Measurements from ENCODE around the gene SNTB2.
"Not testable (repeated sequence)": the region's sequence is repeated elsewhere in the genome, so short reads cannot be mapped to it uniquely, and the experiment has no call there.

The SNTB2 gene

DNA sequence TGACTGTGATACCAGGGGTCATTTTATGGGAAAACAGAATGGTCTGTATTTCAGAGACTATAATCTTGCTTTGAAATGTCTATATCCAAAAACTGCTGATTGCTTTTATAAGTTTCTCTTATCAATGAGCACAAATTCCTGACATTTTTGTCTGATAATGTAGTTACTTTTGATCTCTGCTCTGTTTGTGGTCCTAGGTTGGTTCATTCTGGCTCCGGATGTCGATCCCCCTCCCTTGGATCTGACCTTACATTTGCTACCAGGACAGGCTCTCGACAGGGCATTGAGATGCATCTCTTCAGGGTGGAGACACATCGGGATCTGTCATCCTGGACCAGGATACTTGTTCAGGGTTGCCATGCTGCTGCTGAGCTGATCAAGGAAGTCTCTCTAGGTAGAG, 96.9 kb downstream of the SNTB2 start:
- no peak for DNase-seq (ENCODE audit: extremely low read depth in 1 of 2, low read depth in 1 of 2)

DNA sequence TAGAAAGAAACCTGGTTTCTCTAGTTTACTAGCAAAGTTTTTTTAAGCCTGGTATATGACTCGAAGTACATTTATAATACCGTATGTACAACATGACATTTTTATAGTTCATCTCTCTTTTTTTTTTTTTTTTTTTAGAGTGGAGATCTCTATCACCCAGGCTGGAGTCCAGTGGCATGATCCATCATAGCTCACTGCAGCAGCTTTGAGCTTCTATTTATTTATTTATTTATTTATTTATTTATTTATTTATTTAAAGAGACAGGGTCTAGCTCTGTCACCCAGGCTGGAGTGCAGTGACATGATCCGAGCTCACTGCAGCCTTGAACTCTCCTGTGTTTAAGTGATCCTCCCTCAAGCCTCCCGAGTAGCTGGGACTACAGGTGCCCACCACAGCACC, 98.3 kb downstream of the SNTB2 start:
- no peak for DNase-seq (ENCODE audit: extremely low read depth in 1 of 2, low read depth in 1 of 2)

DNA sequence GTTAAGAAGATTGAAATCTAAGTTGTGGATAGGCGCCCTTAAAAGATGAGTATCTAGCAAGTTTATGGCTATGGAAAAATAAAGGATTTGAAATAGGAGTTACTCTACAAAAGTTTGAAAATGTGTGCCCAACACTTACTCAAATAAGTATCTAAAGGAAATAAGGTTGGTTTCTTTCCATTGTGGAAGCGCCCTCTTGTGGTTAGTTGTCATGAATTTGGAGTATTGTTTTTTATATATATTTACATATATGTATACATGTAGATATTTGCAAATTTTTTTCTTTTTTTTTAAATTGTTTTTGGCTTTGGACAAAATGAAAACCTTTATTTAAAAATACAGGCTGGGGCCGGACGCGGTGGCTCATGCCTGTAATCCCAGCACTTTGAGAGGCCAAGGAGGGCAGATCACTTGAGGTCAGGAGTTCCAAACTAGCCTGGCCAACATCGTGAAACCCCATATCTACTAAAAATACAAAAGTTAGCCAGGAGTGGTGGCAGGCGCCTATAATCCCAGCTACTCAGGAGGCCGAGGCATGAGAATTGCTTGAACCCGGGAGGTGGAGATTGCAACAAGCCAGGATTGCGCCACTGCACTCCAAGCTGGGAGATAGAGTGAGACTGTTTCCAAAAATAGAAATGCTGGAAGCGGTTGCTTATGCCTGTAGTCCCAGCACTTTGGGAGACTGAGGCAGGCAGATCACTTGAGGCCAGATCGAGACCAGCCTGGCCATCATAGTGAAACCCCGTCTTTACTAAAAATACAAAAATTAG, 100.2 kb downstream of the SNTB2 start:
- no peak for DNase-seq (ENCODE audit: extremely low read depth in 1 of 2, low read depth in 1 of 2)

DNA sequence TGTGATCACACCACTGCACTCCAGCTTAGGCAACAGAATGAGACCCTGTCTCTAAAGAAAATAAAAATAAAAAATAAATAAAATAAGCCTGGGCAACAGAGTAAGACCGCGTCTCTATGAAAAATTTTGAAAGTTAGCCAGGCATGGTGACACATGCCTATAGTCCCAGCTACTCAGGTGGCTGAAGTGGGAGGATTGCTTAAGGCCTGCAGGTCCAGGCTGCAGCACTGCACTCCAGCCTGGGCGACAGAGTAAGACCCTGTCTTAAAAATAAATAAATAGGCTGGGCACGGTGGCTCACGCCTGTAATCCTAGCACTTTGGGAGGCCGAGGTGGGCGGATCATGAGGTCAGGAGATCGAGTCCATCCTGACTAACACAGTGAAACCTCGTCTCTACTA, 104.7 kb downstream of the SNTB2 start:
- not testable (repeated sequence) for DNase-seq (ENCODE audit: extremely low read depth in 1 of 2, low read depth in 1 of 2)

DNA sequence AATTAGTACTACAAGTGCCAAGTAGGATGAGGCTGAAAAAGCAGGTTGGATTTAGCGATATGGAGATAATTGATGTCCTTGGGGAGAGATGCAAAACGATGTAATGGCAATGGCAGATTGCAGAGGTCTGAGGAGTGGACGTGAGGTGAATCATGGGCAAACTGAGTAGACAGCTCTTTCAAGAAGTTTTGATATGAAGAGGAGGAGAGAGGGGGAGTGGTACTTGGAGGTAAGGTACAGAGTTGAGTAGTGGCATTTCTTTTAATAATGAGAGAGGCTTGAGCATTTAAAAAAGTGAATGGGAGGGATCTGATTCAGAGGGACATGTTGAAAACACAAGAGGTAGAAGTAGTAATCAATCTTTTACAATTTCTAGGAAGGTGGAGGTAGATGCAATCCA, 106.4 kb downstream of the SNTB2 start:
- DNase-seq (ENCODE audit: extremely low read depth in 1 of 2, low read depth in 1 of 2) = no peak

DNA sequence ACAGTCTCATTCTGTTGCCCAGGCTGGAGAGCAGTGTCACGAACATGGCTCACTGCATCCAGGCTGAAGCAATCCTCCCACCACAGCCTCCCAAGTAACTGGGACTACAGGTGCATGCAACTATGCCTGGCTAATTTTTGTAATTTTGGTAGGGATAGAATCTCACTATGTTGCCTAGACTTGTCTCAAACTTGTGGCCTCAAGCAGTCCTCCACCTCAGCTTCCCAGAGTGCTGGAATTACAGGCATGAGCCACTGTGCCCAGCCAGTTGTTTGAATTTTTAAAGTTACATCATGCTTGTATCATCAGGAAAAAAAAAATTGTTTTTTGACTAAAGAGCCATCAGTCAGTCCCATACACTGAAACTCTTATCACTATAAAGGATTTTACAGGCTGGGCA, 107.1 kb downstream of the SNTB2 start:
- no peak for DNase-seq (ENCODE audit: extremely low read depth in 1 of 2, low read depth in 1 of 2)

DNA sequence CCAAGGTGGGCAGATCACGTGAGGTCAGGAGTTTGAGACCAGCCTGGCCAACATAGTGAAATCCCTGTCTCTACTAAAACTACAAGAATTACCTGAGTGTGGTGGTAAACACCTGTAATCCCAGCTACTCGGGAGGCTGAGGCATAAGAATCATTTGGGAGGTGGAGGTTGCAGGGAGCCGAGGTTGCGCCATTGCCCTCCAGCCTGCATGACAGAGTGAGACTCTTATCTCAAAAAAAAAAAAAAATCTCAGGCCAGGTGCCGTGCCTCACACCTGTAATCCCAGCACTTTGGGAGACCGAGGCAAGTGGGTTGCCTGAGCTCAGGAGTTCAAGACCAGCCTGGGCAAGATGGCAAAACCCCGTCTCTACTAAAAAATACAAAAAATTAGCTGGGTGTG, 109.8 kb downstream of the SNTB2 start:
- DNase-seq (ENCODE audit: extremely low read depth in 1 of 2, low read depth in 1 of 2) = not testable (repeated sequence)

DNA sequence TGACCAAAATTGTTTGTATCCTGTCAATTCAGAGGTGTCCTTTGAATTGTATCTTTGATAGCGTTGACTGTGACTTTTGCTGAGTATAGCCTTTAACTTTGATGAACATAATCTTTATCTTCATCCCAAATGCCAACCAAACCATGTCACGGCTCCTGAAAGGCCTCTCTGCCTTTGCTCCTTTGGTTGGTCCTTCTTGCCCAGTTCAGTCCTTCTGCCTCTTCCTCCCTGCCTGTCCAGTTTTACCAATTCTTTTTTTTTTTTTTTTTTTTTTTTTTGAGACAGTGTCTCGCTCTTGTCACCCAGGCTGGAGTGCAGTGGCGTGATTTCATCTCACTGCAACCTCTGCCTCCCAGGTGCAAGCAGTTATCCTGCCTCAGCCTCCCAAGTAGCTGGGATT, 111.3 kb downstream of the SNTB2 start:
- DNase-seq (ENCODE audit: extremely low read depth in 1 of 2, low read depth in 1 of 2) = no peak

DNA sequence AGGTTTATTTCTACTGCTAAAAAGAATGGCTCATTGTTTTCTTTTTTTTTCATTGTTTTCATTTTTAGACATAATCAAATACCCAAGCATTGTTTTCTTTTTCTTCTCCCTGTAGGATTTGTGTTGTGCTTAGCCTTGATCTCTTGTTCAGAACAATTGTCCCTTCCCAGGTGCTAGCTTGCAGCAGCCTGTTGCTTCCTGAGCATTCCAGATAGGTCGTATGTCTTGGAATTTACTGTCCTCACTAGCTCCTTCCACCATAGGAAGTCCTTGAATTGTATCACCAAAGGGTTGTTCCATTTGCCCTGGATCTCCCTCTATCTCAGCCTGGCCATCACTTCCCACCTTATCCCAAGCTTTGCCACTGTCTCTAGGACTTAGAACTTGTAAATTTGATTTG, 114.2 kb downstream of the SNTB2 start:
- DNase-seq (ENCODE audit: extremely low read depth in 1 of 2, low read depth in 1 of 2) = no peak

DNA sequence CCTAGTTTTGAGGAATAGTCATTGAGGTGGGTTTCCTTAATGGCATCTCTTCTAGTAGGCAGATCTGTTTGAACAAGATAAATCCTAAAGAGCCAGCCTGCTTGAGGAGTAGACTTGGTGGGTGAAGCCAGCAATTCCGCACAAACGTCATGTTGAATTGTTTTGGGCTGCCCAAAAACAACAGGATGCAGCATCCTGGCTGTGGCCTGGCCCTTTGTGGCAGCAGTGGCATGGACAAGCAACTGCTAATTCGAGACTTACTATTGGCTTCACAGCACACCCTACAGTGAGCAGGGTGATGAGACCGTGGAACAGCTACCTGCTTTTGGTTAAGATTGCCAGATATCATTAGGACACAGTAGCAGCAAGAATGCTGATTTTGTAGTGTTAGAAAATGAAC, 114.9 kb downstream of the SNTB2 start:
- DNase-seq (ENCODE audit: extremely low read depth in 1 of 2, low read depth in 1 of 2) = no peak

DNA sequence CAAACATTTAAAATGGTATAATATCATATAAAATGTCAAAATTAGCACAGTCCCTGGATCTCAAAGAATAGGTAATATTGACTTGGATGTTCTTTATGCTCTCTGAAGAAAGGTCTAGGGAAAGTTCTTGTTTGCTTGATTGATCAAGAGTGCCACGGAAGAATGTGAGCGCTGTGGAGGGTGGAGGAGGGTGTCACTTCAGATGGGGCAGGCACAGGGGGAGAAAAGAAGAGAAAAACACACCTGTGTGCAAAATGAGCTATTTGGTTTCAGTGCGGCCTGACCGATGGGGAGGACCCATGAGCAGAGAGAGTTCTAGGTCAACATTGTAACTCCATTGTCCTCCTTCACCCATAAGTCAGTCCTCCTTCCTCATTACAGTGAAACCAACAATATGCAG, 115.3 kb downstream of the SNTB2 start:
- no peak for DNase-seq (ENCODE audit: extremely low read depth in 1 of 2, low read depth in 1 of 2)

DNA sequence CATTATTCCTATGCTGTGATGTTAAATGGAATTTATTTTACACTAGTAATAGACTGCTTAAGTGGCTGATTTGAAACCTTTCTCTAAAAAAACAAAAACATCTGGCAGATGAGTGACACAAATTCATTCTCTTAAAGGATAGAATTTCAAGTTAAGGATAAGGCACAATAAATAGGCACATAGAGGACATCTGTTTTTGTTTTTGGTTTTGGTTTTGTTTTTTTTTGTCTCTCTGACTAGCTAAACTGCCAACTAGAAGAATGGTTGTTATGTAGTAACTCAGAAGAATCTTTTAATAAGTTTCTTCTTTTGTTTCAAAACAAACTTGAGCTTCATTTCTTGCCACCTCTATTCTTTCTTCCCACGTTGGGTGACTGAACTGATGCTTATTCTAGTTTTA, 119.1 kb downstream of the SNTB2 start:
- no peak for DNase-seq (ENCODE audit: extremely low read depth in 1 of 2, low read depth in 1 of 2)

DNA sequence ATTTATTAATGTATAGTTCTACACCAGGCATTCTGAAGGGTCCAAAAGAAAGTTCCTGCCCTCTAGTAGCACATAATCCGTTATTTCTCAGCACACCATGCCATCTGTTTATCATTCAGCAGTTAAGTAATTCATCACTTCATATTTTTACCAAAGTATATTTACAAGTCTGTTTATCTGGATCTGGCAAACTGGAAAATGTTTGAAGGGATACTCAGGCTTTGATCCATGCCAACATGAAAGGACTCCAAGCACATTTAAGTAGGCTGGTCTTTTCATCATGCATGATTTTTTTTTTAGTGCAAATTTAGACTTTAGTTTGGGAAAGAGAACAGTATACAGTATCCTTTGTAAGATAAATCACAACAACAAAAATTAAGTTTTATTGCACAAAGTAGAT, 120.1 kb downstream of the SNTB2 start:
- no peak for DNase-seq (ENCODE audit: extremely low read depth in 1 of 2, low read depth in 1 of 2)

DNA sequence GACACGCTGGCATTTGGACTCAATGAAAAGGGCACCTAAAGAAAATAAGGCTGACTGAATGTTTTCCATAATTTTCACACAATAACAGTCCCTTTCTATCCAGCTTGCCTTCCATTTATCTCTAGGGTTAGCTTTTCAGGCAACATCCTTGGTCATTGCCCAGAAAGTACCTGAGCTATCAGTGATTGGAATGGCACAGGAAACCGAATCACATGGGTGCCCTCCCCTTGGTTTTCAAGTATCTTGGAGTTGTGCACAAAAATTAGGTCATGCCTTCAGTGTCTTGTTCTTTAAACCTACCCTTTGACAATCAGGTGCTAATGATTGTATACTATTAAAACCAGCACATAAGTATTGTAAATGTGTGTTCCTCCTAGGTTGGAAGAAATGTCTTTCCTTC, 120.9 kb downstream of the SNTB2 start:
- no peak for DNase-seq (ENCODE audit: extremely low read depth in 1 of 2, low read depth in 1 of 2)

DNA sequence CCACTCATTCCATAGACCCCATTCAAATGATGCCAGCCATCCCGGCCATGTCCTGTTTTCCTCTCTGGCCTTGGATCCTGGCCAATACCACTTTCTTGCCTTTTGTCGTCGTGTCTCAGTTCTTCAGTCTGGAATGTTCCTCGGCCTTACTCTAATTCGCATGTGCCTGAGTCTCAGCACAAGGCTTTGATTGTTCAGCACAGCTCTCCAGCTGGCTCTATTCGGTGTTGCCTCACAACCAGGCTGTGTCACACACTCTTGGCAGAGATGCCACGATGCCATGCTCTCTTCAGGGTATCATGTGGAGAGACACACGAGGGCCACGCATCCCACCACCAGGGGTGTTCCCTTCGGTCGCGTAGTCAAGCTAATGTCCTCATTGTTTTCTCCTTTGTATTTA, 122.4 kb downstream of the SNTB2 start:
- DNase-seq (ENCODE audit: extremely low read depth in 1 of 2, low read depth in 1 of 2) = no peak

DNA sequence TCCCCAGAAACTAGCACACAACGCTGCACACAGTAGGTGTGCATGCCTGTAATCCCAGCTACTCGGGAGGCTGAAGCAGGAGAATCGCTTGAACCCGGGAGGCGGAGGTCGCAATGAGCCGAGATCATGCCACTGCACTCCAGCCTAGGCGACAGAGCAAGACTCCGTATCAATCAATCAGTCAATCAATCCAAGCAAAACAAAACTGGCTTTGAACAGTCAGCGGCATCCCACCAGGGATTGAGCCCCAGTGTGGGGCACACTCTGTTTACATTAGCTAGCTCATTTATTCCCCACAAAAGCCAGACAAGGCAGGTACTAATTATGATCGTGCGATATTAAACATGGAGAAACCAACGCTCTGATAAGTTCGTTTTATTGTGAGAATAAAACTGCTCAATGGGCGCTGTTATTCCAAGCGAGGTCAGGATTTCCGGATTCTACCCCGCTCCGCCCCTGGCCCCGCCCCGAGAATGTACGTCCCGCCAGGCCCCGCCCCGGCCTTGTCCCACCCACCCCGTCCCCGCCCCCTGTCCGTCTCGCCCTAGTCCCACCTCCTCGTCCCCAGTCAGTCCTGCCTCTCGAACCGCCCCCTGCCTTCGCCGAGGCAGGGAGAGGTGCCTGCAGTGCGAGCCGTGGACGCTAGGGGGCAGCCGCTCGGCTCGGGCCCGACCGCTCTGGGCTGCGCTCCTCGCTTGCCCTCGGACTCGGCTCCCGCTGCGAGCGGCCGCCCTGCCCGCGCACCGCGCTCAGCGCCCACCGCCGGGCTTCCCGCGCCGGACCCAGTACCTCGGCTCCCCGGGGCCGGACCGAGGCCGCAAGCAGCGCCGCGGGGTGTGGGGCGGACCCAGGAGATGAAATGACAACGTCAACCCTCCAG, 123.9 kb downstream of the SNTB2 start, which contains the start of gene VPS4A:
Gene VPS4A (plus strand): TSS at position 698 of the 880 bp plus-strand sequence. CDS start 162 bp downstream, at position 860.
- peak; percentile 91 to 95 for DNase-seq (ENCODE audit: extremely low read depth in 1 of 2, low read depth in 1 of 2)

DNA sequence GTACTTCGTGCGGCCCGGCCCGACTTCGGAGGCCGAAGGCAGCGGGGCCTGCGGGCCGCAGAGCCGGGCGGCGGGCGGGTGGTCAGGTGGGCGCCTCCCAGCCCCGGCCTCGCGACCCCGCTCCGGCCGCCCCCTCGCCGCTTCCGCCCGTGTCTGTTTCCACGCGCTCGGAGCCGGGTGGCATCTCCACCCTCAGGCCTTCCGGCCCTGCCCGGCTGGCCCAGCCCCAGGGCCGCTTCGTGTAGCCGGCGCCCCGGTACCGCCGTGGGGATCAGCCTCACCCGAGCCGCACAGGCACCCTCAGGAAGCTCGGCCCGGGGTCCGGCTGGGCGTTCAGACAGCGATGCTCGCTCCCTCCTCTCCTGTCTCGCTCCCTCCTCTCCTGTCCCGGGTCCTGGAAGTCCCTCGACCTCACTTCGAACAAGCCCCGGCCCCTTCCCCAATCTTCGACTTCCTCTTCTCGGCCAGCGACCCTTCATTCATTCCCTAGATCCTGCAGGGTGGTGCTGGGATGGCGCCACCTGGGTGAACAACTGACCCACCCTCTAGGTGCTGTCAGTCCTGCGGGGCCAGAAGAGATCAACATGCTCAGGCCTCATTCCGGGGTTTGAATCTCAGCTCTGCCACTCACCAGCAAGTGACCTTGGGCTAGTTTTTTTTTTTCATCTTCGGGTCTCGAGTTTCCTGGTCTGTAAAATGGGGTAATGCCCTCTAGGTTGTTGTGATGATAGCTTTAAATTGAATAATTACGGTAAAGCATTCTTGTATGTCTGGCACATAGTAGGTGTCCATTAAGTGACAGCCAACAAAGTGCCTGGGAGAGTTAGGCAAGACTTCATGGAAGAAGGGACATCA, 124.8 kb downstream of the SNTB2 start:
- DNase-seq (ENCODE audit: extremely low read depth in 1 of 2, low read depth in 1 of 2) = peak; percentile 12 to 15

DNA sequence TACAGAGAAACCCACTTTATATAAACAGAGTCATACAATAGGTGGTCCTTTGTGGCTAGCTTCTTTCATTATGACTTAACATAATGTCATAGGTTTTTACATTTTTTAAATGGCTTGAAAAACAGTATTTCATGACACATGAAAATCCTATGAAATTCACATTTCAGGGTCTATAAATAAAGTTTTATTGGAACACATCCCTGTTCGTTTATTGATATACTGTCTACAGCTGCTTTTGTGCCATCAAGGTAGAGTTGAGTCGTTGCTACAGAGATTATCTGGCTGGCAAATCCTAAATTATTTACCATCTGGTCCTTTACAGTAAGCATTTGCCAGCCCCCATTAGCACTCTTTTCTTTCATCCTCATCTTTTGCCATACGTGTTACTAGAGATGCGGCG, 126.5 kb downstream of the SNTB2 start:
- no peak for DNase-seq (ENCODE audit: extremely low read depth in 1 of 2, low read depth in 1 of 2)

DNA sequence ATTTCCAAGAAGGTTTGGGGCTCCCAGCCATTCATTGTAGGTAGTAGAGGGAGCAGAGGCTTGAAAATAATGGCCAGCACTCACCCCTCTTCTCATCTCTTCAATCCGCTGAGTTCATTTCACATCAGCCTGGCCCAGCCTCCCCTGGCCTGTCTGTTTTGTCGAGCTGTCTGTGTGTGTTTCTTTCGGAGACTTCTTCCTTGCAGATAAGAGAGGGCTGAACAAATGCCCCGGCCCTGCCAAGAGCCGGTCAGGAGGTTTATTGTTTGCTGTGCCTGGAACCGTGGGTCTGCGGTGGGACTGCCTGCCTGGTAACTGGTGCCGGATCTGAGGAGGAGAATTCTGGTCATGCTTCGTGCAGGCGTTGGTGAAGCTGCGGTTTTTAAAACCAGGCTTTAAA, 127.6 kb downstream of the SNTB2 start:
- DNase-seq (ENCODE audit: extremely low read depth in 1 of 2, low read depth in 1 of 2) = no peak

DNA sequence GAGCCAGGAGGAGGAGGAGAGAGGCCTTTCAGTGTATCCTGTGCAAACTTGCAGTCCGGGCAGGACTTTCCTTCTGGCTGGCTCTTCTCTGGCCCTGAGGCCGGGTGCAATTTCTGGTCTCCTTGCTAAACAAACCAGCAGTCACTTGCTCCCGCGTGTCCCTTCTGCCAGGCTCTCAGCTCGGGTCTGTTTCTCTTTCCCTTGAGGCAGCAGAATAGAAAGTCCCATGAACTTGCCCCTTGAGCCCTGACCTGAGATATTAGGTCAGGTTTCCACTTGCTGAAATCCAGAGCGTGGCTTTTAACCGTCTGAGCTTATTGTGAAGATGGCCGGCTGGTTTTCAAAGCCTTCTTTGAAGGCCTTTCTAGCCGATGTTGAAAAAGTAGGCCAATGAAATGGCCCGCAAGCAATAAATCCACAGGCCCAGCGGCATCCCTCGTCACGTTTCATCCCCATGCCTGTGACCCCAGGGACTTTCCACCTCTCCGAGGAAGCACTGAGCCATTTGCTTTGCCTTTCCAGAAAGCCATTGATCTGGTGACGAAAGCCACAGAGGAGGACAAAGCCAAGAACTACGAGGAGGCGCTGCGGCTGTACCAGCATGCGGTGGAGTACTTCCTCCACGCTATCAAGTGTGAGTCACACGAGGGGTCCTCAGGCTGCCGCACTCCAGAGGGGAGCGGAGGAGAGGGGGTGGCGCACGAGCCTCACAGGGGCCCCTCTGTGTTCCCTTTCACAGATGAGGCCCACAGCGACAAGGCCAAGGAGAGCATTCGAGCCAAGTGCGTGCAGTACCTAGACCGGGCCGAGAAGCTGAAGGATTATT, 128.7 kb downstream of the SNTB2 start:
- no peak for DNase-seq (ENCODE audit: extremely low read depth in 1 of 2, low read depth in 1 of 2)

All from stimulated activated CD8-positive, alpha-beta memory T cell treated with anti-CD3 and anti-CD28 coated beads, Interleukin-7, amount 100 ng/mL, for 48 hours (primary cell).